NCI-H69 (cell line): Measurements from ENCODE around the gene DGCR6L.
"Not testable (repeated sequence)": the region's sequence is repeated elsewhere in the genome, so short reads cannot be mapped to it uniquely, and the experiment has no call there.

Source experiments
- DNase-seq: peaks from one replicate; lab custom pipeline; 2025; lab: John Stamatoyannopoulos, UW

DGCR6L gene

DNA sequence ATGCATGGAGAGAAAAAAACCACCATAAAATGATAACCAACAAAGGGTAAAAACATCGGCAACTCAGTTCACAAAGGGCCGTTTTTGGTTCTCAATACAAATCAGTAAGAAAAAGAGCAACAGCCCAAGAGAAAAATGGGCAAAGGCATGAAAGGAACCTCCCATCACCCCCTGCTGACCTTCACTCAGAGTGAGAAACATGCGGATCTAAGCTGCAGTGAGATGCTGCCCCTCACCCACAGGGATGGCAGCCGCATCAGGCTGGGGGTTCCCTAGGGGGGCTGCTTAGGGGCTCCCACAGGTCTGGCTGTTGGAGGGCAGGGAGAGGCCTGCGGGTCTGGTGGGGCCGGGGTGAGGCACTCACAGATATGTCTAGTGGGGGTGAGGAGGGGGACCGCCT lies 44.5 kb downstream of the DGCR6L start:
- not testable (repeated sequence) for DNase-seq

- DNase-seq: not testable (repeated sequence)
Measured at GRCh38 chr22:20274374-20274773, 45.5 kb downstream of the DGCR6L start.

DNA sequence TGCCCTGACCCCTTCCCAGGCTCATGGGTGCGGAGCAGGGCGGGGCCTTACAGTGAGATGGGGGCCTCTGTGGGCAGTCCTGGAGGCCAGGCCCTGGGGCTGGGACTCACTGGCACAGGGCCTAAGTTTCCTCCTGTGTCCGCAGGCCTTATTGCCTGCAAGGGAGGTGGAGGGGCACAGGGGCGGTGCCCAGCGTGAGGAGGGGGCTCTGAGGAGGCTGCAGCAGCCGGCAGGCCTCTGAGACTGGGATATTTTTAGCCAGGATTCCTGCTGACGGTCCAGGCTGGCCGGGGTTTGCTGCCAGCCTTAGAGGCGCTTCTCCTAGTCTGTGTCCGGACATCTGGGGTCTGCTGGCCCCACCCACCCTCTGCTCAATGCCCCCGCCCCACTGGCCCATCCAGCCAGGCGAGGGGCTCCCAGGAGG lies 46.1 kb downstream of the DGCR6L start:
- DNase-seq: no peak

DNA sequence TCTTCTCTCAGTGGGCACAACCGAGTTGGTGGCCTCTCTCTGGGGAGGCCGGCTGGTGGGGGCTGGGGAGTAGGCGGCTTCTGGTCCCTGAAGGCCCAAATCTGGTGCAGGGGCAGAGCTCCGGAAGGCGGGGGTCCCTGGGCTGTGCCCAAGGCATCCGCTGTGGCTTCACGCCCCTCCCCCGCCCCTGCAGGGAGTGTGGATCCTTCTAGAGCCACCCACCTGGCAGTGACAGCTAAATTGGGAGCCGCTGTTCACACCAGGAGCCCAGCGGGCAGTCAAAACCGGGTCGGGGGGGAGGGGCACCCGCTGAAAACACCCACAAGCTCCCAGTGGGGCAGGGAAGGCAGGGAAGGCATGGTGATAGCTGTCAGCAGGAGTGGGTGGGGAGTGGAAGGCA lies 47.2 kb downstream of the DGCR6L start:
- DNase-seq: no peak

DNA sequence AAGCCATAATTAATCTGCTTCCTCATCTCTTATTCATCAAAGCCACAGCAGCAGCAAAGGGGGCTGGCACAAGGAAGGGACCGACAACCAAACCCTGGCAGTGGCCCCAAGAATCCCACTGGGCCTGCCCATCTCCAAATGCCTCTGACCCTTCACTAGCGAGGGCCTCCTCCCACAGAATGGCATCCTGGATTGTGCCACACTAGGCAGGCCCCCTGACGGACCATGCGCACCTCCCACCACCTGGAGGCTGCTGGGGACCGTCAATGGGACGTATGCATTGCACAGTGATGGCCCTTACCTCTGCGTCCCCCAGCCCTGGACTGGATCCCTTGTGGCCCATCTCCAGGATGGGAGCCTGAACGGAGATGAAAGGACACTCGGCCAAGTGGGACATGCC lies 47.7 kb downstream of the DGCR6L start:
- DNase-seq: no peak

DNA sequence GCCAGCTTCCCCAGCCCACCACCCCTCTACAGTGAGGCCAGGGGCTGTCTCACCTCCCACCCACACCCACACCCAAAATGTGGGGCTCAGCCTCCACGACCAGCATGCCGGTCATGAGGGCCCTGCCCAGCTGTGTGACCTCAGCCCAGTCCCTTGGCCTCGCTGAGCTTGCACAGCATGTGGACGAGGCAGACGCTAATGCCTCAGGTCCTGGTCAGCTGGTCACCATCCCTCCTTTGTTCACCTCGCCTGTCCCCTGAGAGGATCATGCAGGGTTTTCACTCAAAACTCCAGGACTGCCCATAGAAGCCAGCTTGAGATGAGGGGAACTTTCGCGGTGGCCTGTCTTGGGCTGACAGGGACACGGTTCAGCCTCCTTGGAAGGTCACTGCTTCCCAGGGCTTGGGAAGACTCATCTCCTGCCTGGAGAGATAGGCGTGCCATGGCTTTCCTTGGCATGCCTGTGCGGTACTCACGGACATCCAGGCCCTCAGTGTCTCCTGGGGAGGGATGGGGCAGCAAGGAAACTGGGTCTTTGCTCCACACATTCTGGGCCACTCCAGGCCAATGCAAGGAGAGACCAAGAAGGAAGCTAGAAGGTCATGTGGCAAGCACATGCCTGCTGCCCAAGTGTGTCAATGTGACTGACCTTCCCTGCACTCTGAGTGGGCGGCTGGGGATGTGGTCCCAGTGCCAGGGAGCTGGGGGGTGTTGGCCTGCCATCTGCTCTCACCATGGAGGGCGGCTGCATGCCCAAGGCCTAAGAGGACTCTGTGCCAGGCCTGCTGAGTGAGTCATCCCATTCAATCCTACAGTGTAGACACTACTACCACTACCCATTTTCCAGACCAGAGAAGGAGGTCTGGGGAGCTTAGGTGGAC lies 48.5 kb downstream of the DGCR6L start:
- DNase-seq: peak; percentile 26

DNA sequence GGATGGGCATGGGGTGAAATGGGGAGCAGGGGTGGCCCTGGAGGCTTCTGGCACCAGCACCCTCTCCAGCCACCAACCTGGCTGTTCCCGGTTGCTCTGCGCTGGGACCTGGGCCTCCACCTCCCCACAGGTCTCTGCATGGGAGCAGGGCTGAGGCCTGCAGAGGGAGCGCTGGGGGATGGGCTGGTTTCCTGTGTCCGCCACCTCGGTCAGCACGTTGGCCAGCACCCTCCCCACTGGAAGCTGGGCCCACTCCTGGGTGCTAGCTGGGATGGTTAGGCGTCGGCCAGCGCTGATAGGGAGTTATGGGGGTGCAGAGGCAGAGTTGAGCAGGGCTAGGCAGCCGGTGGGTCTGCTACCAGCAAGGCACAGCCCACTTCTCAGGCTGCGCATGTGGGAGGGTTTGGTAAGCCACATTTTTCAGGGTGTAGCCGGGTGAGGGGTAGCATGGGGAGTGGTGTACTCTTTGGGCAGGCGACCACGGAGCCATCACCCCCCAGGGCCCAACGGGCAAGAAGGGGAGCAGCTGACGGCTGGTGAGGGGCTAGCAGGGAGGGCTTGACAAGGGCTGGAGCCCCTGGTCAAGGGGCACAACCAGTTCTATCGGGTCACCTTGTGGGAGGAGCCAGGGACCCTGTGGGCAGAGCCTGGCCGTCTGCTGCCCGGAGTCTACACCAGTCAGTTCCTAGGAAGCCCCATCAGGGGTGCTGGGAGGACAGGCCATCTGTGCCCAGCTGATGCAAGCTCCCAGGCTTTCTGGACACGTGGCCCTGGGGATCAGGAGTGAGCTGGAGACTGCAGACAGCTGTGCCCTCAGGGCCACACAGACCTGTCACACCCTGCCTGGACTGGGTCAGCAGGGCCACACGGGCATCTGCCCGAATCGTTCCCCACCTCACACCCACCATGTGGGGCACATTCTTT lies 49.4 kb downstream of the DGCR6L start:
- not testable (repeated sequence) for DNase-seq

GRCh38 chr22:20269673-20270072 lies 50.2 kb downstream of the DGCR6L start:
- DNase-seq: not testable (repeated sequence)

DNA sequence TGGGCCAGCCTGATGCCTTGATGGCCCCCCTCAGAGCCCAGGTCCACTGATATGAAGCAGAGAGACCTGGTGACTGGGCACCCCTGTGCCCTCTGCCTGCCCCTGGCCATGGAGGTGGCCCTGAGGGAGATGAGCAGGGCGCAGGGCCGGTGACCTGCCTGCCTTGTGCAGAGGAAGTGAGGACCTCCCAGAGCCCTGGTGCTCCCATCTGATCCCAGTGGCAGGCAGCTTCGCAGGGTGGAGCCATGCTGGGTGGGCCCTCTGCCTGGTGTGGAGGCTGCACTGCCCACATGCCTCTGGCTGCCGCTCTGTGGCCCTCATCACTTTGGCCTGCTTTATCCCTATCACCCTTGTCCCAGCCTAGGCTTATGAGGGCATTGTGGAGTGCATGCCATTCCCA lies 50.7 kb downstream of the DGCR6L start:
- not testable (repeated sequence) for DNase-seq

DNA sequence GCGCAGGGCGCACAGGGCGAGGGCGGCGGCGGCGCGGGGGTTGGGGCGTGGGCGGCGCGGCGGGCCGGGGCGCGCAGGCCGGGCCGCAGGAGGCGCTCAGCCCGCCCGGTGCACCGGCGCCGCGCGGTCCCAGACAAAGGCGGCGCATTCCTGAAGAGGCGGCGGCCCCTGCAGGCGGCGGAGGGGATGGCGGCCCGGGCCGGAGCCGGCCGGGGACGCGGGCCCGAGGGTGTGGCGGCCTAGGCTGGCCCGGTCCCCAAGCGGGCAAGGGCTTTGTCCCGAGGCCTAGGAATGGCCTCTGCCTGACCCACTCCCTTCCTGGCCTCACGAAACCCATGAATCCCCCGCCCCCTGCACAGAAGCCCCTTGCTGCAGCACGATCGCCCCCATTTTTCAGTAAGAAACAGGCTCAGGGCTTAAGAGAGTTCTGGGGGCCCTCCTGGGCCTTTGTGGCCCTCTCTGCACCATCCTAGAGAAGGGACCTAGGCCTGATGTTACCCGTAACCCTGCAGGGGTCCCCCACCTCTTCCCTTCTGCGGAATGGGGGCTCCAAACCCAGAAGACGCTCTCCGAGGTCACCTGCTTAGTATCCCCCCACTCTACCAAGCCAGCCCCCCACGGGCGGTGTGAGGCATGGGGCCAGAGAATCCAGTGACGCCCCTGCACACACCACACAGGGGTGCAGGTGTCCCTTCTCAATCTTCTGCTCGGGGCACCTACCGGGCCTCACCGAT lies 51.4 kb downstream of the DGCR6L start, which contains the start of gene RTN4R:
TSS of gene RTN4R (minus strand) at position 40 of the 734 bp plus-strand sequence. CDS start 226 bp downstream, outside the sequence.
- peak; percentile 86 for DNase-seq

DNA sequence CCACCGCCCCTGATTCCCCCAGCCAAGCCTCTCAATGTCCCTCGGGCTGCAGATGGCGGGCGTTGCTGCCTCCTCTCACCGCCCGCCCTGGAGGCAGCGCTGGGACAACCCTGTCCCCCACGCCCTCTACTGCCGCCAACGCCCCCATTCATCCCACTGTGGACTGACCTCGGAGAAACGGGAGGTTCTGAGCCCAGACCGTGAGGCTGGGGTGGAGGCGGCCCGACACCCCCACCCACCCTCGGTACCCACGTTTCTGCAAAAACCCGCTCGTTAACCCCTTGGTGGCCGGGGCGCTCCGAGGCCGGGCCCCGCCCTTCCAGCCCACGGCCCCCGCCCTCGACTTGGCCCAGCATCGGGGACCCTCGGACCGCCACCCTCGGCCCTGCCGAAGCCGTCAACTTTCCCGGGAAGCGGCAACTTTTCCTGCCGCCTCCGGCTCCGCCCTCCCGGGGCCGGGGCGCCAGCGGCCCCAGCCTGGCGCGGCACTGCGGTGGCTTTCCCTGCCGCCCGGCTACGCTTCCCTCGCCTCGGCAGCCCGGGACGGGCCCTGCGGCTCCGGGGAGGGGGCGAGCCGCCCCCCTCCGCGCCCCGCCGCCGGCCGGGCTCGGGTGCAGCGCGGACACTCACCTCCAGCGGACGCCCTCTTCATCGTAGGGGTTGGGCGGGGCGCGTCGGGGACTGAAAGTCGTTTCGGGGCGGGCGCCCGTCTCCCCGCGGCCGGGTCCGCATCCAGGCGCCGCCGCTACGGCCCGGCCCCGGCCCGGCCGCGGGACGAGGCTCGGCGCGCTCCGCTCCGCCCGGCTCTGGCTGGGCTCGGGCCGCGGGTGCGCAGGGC lies 52.2 kb downstream of the DGCR6L start:
- peak; percentile 71 for DNase-seq

GRCh38 chr22:20266667-20267440 lies 53.0 kb downstream of the DGCR6L start:
- DNase-seq: not testable (repeated sequence)

DNA sequence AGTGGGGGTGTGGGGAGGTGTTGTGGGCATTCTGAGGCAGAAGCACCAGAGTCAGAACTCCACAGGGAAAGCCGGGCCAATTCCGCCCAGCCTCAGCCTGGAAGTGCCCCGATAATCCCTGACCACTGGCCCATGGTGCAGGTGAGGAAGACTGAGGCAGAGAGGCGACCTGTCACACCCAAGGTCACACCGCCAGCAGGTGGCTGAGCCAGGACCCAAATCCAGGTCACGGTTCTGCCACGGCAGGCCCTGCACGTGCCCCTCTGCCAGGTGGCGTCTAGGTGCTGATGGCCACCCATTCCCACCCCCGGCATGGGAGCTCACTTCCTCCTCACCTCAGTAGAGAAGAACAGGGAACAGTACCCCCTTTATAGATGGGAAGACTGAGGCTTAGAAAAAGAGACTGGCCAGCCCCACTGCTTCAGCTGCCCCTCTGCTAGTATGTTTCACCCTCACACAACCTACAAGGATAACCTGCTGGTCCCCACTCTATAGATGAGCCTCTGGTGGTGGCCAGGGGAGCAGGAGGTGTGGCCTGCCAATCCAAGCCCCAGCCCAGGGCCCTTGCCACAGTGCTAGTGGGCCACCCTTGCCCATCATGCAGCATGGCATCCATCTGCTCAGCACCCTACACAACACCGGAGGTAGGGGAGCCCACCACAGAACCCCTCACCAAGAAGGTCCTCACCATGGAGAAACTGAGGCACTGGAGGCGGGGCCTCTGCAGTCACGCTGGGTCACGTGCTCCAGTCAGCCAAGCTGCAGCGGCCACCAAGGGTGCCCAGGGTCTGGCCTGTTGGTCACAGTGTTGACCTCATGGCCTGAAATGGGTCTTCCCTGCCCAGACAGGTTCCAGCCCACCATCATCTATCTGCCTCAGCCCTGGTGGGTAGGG lies 53.8 kb downstream of the DGCR6L start:
- DNase-seq: not testable (repeated sequence)

- DNase-seq: no peak
Measured at GRCh38 chr22:20264614-20265452, 55.0 kb downstream of the DGCR6L start.
